Osteoblast (primary cell): ENCODE measurements around the gene IDE. TPM values are rescaled to one million over a fixed set of nuclear protein-coding genes. Genes with fewer than 3 reads are reported as not detected.

Experiments
- DNase-seq: peaks from one replicate; pipeline ENCODE4 v3.0.0; 2011; ENCODE audit warnings: low spot score, mixed read lengths; ENCODE audit not compliant: insufficient read length; ENCODE audit errors: missing footprints
- H2AFZ ChIP-seq: 2 replicates; pipeline ENCODE4 v1.6.0; 2011; ENCODE audit warnings: mild to moderate bottlenecking, low read length
- H3K27ac ChIP-seq: 2 replicates; pipeline ENCODE4 v1.5.1; 2011; ENCODE audit warnings: mild to moderate bottlenecking, low read depth, low read length, moderate library complexity
- H3K27me3 ChIP-seq: 2 replicates; pipeline ENCODE4 v1.6.0; 2012; ENCODE audit warnings: mild to moderate bottlenecking, control low read depth, inconsistent platforms, low read length, moderate library complexity; ENCODE audit not compliant: insufficient read depth
- H3K36me3 ChIP-seq: 2 replicates; pipeline ENCODE4 v1.5.1; 2011; ENCODE audit warnings: mild to moderate bottlenecking, low read length, control low read depth, moderate library complexity; ENCODE audit not compliant: insufficient read depth
- H3K4me1 ChIP-seq: 2 replicates; pipeline ENCODE4 v1.5.1; 2011; ENCODE audit warnings: mild to moderate bottlenecking, low read length, control low read depth, moderate library complexity; ENCODE audit not compliant: insufficient read depth
- H3K4me2 ChIP-seq: 2 replicates; pipeline ENCODE4 v1.6.0; 2011; ENCODE audit warnings: mild to moderate bottlenecking, low read length; ENCODE audit not compliant: insufficient read depth
- H3K4me3 ChIP-seq: fragments of 200-600 bp; sonication (generic); 3 replicates; pipeline ENCODE4 v1.5.1; 2012; ENCODE audit warnings: mild to moderate bottlenecking, low read length, inconsistent platforms; ENCODE audit not compliant: insufficient read depth
- H3K79me2 ChIP-seq: 2 replicates; pipeline ENCODE4 v1.6.0; 2012; ENCODE audit warnings: mild to moderate bottlenecking, low read length, control low read depth, inconsistent platforms; ENCODE audit not compliant: insufficient read depth
- H3K9me3 ChIP-seq: 2 replicates; pipeline ENCODE4 v1.5.1; 2011; ENCODE audit warnings: low read depth, low read length, control low read depth
- H4K20me1 ChIP-seq: 2 replicates; pipeline ENCODE4 v1.6.0; 2012; ENCODE audit warnings: mild to moderate bottlenecking, low read length, control low read depth; ENCODE audit not compliant: insufficient read depth
- total RNA-seq: library from RNA; depleted of rRNA; stranded (reverse); fragments of >200 nt; gene quantifications from 2 replicates; pipeline ENCODE4 v1.2.3, GENCODE V29; 2012
- TF ChIP-seq, protein P1 (sequence below): IDR thresholded peaks from 2 replicates; pipeline ENCODE4 v1.5.1; 2011; ENCODE audit warnings: mild to moderate bottlenecking, low read depth, low read length, moderate library complexity; ENCODE audit errors: extremely low read depth

IDE gene
- total RNA-seq, 1 donor: 36.9 TPM

DNA sequence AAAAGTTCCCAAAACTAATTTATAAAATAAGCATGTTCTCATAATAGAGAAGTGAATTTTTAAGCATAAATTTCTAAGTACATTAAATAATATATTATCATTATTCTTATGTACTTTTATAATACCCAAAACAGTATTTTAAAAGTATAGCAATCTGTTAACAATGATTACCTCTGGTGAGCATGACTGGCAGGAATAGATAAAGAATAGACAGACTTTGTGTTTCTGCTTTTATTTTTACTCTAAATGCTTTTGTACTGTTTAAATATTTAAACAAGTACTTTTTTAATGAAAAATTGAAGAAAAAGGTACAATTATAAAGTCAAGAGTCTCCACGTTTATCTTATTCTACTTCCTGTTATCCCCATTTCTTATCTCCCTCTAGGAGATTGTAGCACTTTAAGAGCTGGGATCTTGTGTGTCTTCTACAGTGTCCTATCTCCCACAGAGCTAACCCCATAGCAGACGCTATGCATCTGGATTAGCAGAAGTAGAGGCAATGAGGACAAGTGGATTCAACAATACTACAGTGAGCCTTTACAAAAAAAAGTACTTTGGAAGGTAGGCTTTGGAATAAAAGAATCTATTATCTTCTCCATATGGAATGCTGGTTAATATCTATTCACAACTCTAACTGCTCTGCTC, 42.9 kb downstream of the IDE start:
- Histone ChIP-seq H2AFZ (no peak overlapping the region), H3K27ac (no peak overlapping the region), H3K4me2 (no peak overlapping the region), H3K4me1 (peaks cover 6% of the 10 kb centered on the region), H3K4me3 (no peak overlapping the region), H3K36me3 (peaks cover 9% of the 10 kb centered on the region), H4K20me1 (no peaks in the 10 kb centered on the region), H3K27me3 (no peaks in the 10 kb centered on the region), H3K79me2 (no peaks in the 10 kb centered on the region), H3K9me3 (no peaks in the 10 kb centered on the region)
- TF ChIP-seq, protein P1, sequence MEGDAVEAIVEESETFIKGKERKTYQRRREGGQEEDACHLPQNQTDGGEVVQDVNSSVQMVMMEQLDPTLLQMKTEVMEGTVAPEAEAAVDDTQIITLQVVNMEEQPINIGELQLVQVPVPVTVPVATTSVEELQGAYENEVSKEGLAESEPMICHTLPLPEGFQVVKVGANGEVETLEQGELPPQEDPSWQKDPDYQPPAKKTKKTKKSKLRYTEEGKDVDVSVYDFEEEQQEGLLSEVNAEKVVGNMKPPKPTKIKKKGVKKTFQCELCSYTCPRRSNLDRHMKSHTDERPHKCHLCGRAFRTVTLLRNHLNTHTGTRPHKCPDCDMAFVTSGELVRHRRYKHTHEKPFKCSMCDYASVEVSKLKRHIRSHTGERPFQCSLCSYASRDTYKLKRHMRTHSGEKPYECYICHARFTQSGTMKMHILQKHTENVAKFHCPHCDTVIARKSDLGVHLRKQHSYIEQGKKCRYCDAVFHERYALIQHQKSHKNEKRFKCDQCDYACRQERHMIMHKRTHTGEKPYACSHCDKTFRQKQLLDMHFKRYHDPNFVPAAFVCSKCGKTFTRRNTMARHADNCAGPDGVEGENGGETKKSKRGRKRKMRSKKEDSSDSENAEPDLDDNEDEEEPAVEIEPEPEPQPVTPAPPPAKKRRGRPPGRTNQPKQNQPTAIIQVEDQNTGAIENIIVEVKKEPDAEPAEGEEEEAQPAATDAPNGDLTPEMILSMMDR: no peak
- DNase-seq: no peak

DNA sequence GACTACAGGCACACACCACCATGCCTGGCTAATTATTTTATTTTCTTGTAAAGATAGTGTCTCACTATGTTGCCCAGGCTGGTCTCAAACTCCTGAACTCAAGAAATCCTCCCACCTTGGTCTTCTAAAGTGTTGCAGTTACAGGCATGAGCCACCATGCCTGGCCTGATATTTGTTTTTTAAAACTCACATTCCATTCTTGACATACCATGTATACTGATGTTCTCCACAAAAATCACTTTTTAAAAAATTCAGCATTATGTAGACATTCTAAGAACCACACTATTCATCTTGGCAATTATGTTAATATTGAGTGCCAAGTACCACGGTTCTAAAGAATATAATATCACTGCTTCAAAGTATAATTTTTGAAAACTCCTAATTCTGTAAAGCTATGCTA, 43.5 kb downstream of the IDE start:
- no peak overlapping the region for H3K27ac ChIP-seq
- no peak overlapping the region for H3K4me2 ChIP-seq
- TF ChIP-seq, protein P1: no peak
- no peaks in the 10 kb centered on the region for H3K79me2 ChIP-seq
- H4K20me1 ChIP-seq: no peaks in the 10 kb centered on the region
- H3K9me3 ChIP-seq: no peaks in the 10 kb centered on the region
- no peaks in the 10 kb centered on the region for H3K27me3 ChIP-seq
- peaks cover 6% of the 10 kb centered on the region for H3K4me1 ChIP-seq
- no peak for DNase-seq
- no peak overlapping the region for H2AFZ ChIP-seq
- peaks cover 7% of the 10 kb centered on the region for H3K36me3 ChIP-seq
- no peak overlapping the region for H3K4me3 ChIP-seq

DNA sequence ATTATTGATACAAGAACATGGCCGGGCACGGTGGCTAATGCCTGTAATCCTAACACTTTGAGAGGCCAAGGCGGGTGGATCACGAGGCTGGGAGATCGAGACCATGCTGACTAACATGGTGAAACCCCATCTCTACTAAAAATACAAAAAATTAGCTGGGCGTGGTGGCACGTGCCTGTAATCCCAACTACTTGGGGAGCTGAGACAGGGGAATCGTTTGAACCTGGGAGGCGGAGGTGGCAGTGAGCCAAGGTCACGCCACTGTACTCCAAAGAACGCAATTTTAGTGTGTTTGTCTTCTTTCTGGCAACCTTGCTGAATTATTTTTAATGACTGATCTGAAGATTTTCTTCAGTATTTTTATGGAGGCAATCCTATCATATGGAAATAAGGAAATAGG, 46.2 kb downstream of the IDE start:
- Histone ChIP-seq H3K4me1 (peaks cover 6% of the 10 kb centered on the region), H3K27me3 (no peaks in the 10 kb centered on the region), H3K4me2 (no peak overlapping the region), H3K9me3 (no peaks in the 10 kb centered on the region), H2AFZ (no peak overlapping the region), H4K20me1 (no peaks in the 10 kb centered on the region), H3K36me3 (peaks cover 3% of the 10 kb centered on the region), H3K4me3 (no peak overlapping the region), H3K79me2 (no peaks in the 10 kb centered on the region), H3K27ac (no peak overlapping the region)
- TF ChIP-seq, protein P1: no peak
- no peak for DNase-seq

DNA sequence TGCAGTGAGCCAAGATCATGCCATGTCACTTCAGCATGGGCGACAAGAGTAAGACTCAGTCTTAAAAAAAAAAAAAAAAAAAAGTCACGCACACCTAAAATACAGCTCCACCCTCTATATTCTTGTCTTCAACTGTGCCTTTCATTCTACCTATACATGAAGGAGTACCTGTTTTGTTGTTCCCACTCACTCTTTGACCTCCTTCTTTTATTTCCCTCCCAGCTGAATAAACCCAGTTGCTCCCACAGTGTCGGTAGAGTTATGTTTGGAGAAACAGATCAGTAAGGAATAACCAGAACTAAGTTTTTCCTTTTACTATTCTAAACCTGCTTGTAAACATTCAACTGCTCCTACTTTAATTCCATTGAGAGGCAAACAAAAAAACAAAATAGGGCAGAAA, 50.3 kb downstream of the IDE start:
- no peak overlapping the region for H3K4me3 ChIP-seq
- H3K27ac ChIP-seq: no peak overlapping the region
- no peak overlapping the region for H2AFZ ChIP-seq
- no peak overlapping the region for H3K4me2 ChIP-seq
- DNase-seq: no peak
- H3K27me3 ChIP-seq: no peaks in the 10 kb centered on the region
- TF ChIP-seq, protein P1: no peak
- H3K9me3 ChIP-seq: no peaks in the 10 kb centered on the region
- H3K36me3 ChIP-seq: peaks cover 3% of the 10 kb centered on the region
- no peaks in the 10 kb centered on the region for H3K4me1 ChIP-seq
- H3K79me2 ChIP-seq: no peaks in the 10 kb centered on the region
- H4K20me1 ChIP-seq: no peaks in the 10 kb centered on the region
